Nucleus accumbens (tissue), 56 donors: ENCODE measurements around the gene RAX2.

Experiments
- DNase-seq, 56 donors: peaks; one replicate each; lab custom pipeline; 2025; lab: John Stamatoyannopoulos, UW

The RAX2 gene

GRCh38 chr19:3737487-3738205, 34.4 kb downstream of the RAX2 start:
- no peak for DNase-seq

GRCh38 chr19:3736106-3736724, 35.8 kb downstream of the RAX2 start:
- no peak for DNase-seq

DNA sequence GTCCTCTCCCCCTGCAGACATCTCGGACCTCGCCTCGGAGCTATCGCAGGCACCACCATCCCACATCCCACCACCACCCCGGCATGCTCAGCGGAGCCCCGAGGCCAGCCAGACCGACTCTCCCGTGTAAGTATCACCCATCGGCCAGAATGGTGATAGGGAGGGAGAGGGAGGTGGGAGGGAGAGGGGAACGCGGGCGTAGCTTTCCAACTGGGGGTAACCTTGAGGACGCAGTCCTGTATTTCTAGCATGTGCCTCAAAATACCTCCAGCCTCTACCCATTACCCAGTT, 37.8 kb downstream of the RAX2 start:
- no peak for DNase-seq

DNA sequence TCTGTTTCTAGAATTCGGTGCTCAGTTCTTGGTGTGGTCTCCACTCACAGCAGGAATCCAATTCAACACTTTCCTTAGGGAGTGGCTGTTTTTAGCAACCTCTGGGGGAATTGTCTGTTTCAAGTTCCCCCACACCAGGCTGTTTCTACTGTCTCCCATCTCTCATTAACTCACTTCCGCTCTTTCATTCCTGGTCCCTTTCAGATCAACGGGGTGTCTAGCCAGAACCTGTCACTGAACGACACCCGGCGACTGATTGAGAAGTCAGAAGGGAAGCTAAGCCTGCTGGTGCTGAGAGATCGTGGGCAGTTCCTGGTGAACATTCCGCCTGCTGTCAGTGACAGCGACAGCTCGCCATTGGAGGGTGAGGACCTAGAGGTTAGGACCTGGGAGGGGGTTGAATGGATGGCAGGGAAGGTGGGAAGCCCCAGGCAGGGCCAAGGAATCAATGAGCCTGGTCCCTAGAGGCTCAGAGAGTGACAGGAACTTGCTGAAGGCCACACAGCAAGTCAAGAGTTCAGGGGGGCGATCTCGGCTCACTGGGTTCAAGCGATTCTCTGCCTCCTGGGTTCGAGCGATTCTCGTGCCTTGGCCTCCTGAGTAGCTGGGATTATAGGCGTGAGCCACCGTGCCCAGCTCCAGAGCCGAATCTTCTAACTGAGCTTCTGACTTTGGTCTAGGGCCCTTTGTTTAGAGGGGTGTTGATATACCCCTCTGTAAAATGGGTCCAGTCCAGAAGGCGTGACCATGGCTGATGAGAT, 38.3 kb downstream of the RAX2 start:
- DNase-seq = no peak

GRCh38 chr19:3732108-3732507, 39.9 kb downstream of the RAX2 start:
- no peak for DNase-seq

DNA sequence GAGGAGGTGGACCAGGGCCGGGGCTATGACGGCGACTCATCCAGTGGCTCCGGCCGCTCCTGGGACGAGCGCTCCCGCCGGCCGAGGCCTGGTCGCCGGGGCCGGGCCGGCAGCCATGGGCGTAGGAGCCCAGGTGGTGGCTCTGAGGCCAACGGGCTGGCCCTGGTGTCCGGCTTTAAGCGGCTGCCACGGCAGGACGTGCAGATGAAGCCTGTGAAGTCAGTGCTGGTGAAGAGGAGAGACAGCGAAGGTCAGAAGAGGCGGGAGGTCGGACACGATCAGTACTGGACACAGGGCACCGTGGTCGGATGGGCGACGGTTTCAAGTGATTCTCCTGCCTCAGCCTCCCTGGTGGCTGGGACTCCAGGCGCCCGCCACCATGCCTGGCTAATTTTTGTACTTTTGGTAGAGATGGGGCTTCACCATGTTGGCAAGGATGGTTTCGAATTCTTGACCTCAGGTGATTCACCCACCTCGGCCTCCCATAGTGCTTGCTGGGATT, 41.5 kb downstream of the RAX2 start:
- no peak for DNase-seq

DNA sequence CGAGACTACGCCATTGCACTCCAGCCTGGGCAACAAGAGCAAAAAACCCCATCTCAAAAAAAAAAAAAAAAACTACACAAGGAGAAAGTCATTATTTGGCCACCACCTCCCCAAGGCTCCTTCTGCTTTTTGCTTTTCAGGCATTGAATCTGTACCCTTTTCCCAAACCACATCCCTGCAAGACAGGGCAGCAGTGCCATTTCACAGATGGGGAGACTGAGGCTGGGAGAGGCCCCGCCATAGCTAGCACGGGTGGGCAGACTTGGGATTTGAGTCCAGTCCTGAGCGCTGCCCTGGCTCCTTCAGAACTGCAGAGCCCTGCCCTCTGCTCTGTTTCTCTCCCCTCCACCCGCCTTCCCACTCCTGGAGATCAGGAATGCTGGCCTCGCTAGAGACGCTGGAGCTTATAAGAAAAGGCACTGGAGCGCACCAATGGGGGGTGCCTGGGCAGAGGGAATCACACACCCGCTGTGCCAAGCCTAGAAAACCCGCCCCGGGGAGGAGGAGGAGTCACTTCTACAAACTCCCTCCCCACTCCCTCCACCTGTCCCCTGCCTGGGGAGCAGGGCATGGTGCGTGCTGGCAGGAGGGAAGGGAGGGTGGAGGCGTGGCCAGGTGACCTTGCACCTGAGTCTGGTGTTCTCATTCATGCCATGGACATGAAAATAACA, 46.3 kb downstream of the RAX2 start:
- DNase-seq = no peak

- DNase-seq = no peak
These were observed 46.9 kb downstream of the RAX2 start for GRCh38 chr19:3725121-3725520.

DNA sequence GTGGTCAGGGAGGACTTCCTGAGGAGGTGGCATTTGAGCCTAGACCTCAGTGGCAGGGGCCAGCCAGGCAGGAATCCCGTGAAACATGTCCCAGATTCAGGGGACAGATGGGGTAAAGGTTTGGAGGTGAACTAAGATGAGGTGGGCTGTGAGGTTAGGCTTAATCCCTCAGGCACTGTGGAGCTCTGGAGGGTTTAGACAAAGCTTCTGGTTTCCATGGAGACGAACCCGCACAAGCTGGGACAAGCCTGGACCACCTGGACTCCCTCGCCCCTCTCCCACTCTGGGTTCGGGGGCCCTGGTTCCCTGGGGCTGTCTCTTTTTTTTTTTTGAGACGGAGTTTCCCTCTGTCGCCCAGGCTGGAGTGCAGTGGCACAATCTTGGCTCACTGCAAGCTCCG, 48.1 kb downstream of the RAX2 start:
- DNase-seq = no peak

GRCh38 chr19:3723110-3723488, 48.9 kb downstream of the RAX2 start:
- no peak for DNase-seq

GRCh38 chr19:3722443-3723109, 49.5 kb downstream of the RAX2 start:
- no peak for DNase-seq

- no peak for DNase-seq
These were observed 50.1 kb downstream of the RAX2 start for GRCh38 chr19:3721887-3722442.

- DNase-seq = peak in 29 of 56 donors; percentile 1 to 56 (median 10)
These were observed 50.7 kb downstream of the RAX2 start for GRCh38 chr19:3721131-3721886.

DNA sequence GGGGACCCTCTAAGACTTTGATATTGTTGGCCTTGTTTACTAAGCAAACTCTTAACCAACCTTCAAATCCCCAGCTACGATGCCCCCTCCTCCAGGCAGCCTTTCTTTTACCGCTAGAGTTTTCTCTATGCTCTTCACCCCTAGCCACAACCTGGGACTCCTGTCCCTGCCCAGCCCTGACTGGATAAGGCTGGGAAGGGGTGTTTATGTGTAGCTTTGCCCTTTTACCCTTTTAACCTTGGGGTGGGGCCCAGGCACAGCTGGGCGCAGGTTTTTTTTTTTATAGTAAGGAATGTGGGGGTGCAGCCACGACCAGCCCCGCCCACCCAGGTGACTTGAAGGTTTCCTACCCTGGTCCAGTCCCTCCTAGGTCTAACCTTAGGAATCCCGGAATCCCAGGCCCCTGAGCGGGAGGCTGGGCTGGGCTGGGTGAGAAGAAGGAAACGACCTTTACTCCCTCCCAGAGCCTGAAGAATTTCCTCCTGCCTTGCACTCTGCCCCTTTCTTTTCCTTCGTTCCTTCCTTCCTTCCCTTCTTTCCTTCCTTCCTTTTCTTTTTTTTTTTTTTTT, 51.6 kb downstream of the RAX2 start:
- no peak for DNase-seq

DNA sequence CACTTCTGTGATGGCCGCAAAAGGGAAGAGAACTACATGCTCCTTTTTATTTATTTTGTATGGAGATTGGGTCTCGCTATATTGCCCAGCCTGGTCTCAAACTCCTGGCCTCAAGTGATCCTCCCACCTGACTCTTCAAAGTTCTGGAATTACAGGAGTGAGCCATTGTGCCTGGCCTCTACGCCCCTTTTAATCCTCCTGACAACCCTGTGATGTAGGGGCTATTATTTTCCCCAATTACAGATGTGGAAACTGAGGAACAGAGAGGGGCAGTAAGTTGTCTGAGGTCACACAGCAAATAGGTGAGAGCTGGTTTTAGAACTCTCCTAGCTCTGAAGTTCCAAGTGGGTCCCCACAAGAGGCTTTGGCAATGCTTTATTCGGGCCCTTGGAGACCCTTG, 52.2 kb downstream of the RAX2 start:
- DNase-seq = no peak
